Gastrocnemius medialis (tissue), 4 donors: ENCODE data around the gene RTP5. TPM values are rescaled to one million over a fixed set of nuclear protein-coding genes. Genes with fewer than 3 reads are reported as not detected.
A peak's percentile ranks its signal among the peaks of the same experiment; 100 is the strongest.

Source experiments
- ATAC-seq, 2 donors: fragments of 150-250 bp; one replicate each; pipeline ENCODE4 v1.9.1; 2016
- DNase-seq, 2 donors: peaks; one replicate each; pipeline ENCODE4 v3.0.0-alpha.2; 2019
- H3K27ac ChIP-seq, 4 donors: fragments of 200-600 bp; sonication (generic); 1 replicate in 1 of 4; 2 replicates in 3 of 4; pipeline ENCODE4 v1.5.1; 2016 to 2018; ENCODE audit warnings: mild to moderate bottlenecking in 2 of 4, moderate library complexity in 1 of 4
- H3K27me3 ChIP-seq, 3 donors: fragments of 200-600 bp; sonication (generic) in 2 of 3; 1 replicate in 1 of 3; 2 replicates in 2 of 3; pipeline versions ENCODE4 v1.5.1 to v1.6.0; 2016 to 2019; ENCODE audit warnings: mild to moderate bottlenecking in 1 of 3, moderate library complexity in 1 of 3
- H3K36me3 ChIP-seq, 2 donors: fragments of 200-600 bp; sonication (generic) in 1 of 2; one replicate each; pipeline ENCODE4 v1.5.1; 2017 to 2018
- H3K4me1 ChIP-seq, 2 donors: fragments of 200-600 bp; sonication (generic) in 1 of 2; one replicate each; pipeline ENCODE4 v1.5.1; 2016 to 2017; ENCODE audit warnings: mild to moderate bottlenecking in 2 of 2
- H3K4me3 ChIP-seq, 4 donors: fragments of 200-600 bp; sonication (generic) in 3 of 4; 1 replicate in 1 of 4; 2 replicates in 3 of 4; pipeline ENCODE4 v1.5.1; 2016 to 2019; ENCODE audit warnings: mild to moderate bottlenecking in 2 of 4
- H3K9me3 ChIP-seq, 3 donors: fragments of 200-600 bp; sonication (generic) in 2 of 3; 1 replicate in 1 of 3; 2 replicates in 2 of 3; pipeline ENCODE4 v1.5.1; 2016 to 2019
- POLR2A ChIP-seq, 2 donors: fragments of 450-650 bp; IDR thresholded peaks; one replicate each; pipeline ENCODE4 v1.6.1; 2017; ENCODE audit warnings: antibody characterized with exemption in 2 of 2, mild to moderate bottlenecking in 2 of 2, moderate library complexity in 2 of 2
- in situ Hi-C, 4 donors: fragments of 200-750 bp; cut with MboI; loops; one replicate each; pipeline versions ENCODE4 v1.15.0 to v1.8.0; 2017; ENCODE audit warnings: low sequenced_read_pairs in 4 of 4
- intact Hi-C: fragments of 100-400 bp; cut with DNase I; formaldehyde crosslinking; loops from one replicate; pipeline ENCODE4 v1.15.1; 2023; ENCODE audit warnings: low total_unique reads
- total RNA-seq, 4 donors: library from RNA; depleted of rRNA; stranded (reverse); fragments of >200 nt; gene quantifications; one replicate each; pipeline versions ENCODE4 v1.1.0 to v1.2.3, GENCODE V29; 2016
- TF ChIP-seq, protein P1 (sequence below), 5 experiments: fragments of 450-650 bp in 3 of 5; fragments of 200-600 bp in 2 of 5; sonication (generic) in 2 of 5; IDR thresholded peaks in 4 of 5; conservative IDR thresholded peaks in 1 of 5; 1 replicate in 4 of 5; 2 replicates in 1 of 5; pipeline ENCODE4 v1.5.1; 2016 to 2019; ENCODE audit warnings: antibody characterized with exemption in 5 of 5, mild to moderate bottlenecking in 3 of 5, moderate library complexity in 3 of 5

The RTP5 gene
- total RNA-seq, 4 donors from 2014 or later: not detected

DNA sequence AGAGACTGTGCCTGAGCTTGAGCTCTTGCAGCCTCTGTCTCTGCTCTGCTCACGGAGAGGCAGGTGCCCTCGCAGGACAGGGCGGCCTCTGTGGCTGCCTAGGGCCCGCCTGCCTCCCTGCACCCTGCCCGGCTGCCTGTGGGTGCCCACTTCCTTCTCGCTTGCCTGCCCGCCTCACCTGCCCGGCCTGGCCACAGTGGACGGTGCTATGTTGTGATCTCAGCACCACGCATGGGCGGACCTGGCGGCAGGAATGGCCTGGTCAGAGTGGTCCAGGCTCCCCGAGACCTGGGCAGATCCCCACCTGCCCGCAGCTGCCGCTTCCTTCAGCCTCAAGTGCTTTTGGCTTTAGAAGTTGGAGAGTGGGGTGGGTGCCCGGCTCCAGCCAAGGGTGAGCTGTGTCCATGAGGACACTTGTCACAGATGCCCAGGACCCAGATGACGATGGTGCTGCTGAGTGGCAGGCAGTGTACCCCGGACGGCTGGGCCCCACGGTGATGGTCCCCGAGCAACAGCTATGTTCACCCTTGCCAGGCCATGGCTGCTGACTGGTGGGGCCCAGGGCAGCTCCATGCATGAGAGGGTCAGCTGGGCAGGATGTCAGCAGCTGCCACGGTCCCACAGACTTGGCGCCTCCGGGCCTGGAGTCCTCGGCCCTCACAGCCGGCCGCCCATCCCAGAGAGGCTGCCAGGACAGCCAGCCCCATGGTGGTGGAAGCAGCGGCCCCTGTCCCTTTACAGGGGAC, 25.3 kb downstream of the RTP5 start:
- DNase-seq (no peak), ATAC-seq (no peak)
- Histone ChIP-seq H3K9me3 (no peaks in the 10 kb centered on the region), H3K27ac (peak overlapping the region in 2 of 4 donors; percentile 21 to 34), H3K36me3 (no peaks in the 10 kb centered on the region), H3K4me1 (peaks cover 3 to 9% of the 10 kb centered on the region in 2 donors), H3K27me3 (peaks cover 5 to 14% (median 9%) of the 10 kb centered on the region in 3 donors), H3K4me3 (no peak overlapping the region)
- intact Hi-C loops (no loop called here), in situ Hi-C loops (no loop called here)
- TF ChIP-seq POLR2A (IDR thresholded peaks at IDR 0.05): no peak
- TF ChIP-seq, protein P1, sequence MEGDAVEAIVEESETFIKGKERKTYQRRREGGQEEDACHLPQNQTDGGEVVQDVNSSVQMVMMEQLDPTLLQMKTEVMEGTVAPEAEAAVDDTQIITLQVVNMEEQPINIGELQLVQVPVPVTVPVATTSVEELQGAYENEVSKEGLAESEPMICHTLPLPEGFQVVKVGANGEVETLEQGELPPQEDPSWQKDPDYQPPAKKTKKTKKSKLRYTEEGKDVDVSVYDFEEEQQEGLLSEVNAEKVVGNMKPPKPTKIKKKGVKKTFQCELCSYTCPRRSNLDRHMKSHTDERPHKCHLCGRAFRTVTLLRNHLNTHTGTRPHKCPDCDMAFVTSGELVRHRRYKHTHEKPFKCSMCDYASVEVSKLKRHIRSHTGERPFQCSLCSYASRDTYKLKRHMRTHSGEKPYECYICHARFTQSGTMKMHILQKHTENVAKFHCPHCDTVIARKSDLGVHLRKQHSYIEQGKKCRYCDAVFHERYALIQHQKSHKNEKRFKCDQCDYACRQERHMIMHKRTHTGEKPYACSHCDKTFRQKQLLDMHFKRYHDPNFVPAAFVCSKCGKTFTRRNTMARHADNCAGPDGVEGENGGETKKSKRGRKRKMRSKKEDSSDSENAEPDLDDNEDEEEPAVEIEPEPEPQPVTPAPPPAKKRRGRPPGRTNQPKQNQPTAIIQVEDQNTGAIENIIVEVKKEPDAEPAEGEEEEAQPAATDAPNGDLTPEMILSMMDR (IDR thresholded peaks at IDR 0.05 in 4 of 5, conservative IDR thresholded peaks at IDR 0.05 in 1 of 5): no peak

DNA sequence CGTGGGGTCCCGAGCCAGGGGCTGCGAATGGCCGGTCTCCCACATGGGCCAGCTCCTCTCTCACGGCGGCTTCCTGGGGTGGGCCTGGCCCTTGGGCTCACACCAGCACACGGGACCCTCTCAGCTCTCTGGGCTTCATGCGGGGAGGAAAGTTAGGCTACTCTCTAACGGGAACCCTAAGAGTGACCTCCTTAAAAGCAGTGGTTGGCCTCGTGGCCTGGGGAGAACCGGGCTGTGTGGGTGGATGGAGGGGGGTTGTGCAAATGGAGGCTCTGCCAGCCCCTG, 25.8 kb downstream of the RTP5 start:
- Histone ChIP-seq H3K9me3 (no peaks in the 10 kb centered on the region), H3K36me3 (no peaks in the 10 kb centered on the region), H3K27me3 (peaks cover 5 to 19% (median 14%) of the 10 kb centered on the region in 3 donors), H3K4me3 (no peak overlapping the region), H3K4me1 (peaks cover 6 to 12% of the 10 kb centered on the region in 2 donors), H3K27ac (peak overlapping the region in 1 of 4 donors; percentile 34)
- no peak for DNase-seq
- no peak for TF ChIP-seq POLR2A (IDR thresholded peaks at IDR 0.05)
- TF ChIP-seq, protein P1 (IDR thresholded peaks at IDR 0.05 in 4 of 5, conservative IDR thresholded peaks at IDR 0.05 in 1 of 5): no peak
- no peak for ATAC-seq
- intact Hi-C loops (no loop called here), in situ Hi-C loops (no loop called here)

DNA sequence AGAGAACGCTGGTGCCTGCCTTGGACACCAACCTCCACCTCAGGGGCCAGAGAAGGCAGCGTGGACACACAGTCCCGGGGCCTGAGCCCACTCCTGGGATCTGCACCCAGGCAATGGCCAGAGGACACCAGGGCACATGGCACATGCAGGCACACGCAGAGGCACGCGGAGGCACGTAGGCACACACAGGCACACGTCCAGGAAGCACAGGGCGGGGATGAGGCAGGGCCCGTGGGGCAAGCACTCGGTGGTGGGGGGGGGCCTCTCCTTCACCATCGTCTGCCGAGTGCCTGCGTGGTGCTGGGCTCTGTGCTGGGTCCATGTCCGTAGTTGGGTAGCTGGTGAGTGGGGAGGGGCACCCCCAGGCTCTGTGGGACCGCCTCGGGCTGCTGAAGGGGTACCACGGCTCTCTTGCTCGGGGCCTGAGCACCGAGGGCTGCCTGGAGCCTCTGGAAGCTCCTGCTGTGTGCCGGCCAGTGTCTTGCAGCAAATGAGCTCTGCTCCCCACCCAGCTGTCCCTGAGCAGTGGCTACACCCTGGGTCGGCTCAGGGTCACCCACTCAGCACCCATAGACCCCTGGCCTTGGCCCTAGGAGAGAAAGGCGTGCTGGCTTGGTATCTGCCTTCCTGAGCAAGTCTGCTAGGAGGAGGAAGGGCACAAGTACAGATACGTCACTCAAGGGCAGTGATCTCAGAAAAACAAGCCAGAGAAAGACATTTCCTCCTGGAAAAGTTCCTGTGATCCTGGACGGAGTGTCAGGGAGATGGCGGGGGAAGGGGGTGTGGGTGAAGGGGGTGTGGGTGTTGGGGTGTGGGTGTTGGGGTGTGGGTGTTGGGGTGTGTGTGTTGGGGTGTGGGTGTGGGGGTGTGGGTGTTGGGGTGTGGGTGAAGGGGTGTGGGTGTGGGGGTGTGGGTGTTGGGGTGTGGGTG, 26.4 kb downstream of the RTP5 start:
- intact Hi-C loops (no loop called here), in situ Hi-C loops (no loop called here)
- no peaks in the 10 kb centered on the region for H3K9me3 ChIP-seq
- no peaks in the 10 kb centered on the region for H3K36me3 ChIP-seq
- no peak for TF ChIP-seq POLR2A (IDR thresholded peaks at IDR 0.05)
- TF ChIP-seq, protein P1 (IDR thresholded peaks at IDR 0.05 in 4 of 5, conservative IDR thresholded peaks at IDR 0.05 in 1 of 5): no peak
- H3K4me3 ChIP-seq: no peak overlapping the region
- peak overlapping the region; percentile 34 to 50 (median 36) for H3K27ac ChIP-seq
- DNase-seq (no peak), ATAC-seq (peak in 1 of 2 donors; percentile 22)
- H3K4me1 ChIP-seq: peaks cover 7 to 12% of the 10 kb centered on the region in 2 donors
- peaks cover 5 to 25% (median 15%) of the 10 kb centered on the region in 3 donors for H3K27me3 ChIP-seq

DNA sequence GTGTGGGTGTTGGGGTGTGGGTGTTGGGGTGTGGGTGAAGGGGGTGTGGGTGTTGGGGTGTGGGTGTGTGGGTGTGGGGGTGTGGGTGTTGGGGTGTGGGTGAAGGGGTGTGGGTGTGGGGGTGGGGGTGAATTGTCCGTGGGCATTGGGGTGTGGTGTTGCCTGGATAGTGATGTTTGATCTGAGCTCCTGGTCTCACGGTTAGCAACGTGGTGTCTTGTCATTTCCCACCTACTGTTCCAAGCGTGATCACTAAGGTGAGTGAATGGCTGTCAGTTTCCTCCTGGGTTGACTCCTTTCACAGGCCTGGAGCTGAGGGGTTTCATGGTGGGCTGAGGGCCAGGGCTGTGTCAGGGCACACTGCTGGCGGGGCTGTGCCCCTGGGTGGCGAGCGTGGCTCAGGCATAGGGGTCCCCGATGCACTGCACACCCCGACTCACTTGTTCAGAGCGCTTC, 27.2 kb downstream of the RTP5 start:
- H3K27me3 ChIP-seq: peaks cover 5 to 33% (median 15%) of the 10 kb centered on the region in 3 donors
- ATAC-seq: no peak
- no peak overlapping the region for H3K27ac ChIP-seq
- intact Hi-C loops (no loop called here), in situ Hi-C loops (no loop called here)
- H3K4me3 ChIP-seq: no peak overlapping the region
- DNase-seq: no peak
- H3K36me3 ChIP-seq: no peaks in the 10 kb centered on the region
- H3K9me3 ChIP-seq: no peaks in the 10 kb centered on the region
- H3K4me1 ChIP-seq: peaks cover 7 to 12% of the 10 kb centered on the region in 2 donors
- no peak for TF ChIP-seq POLR2A (IDR thresholded peaks at IDR 0.05)
